Gastrocnemius medialis (tissue), 4 donors: ENCODE results near the gene PRSS56. TPM values are rescaled to one million over a fixed set of nuclear protein-coding genes. Genes with fewer than 3 reads are reported as not detected.

Experiments
- ATAC-seq, 2 donors: fragments of 150-250 bp; one replicate each; pipeline ENCODE4 v1.9.1; 2016
- DNase-seq, 2 donors: peaks; one replicate each; pipeline ENCODE4 v3.0.0-alpha.2; 2019
- H3K27ac ChIP-seq, 4 donors: fragments of 200-600 bp; sonication (generic); 1 replicate in 1 of 4; 2 replicates in 3 of 4; pipeline ENCODE4 v1.5.1; 2016 to 2018; ENCODE audit warnings: mild to moderate bottlenecking in 2 of 4, moderate library complexity in 1 of 4
- H3K27me3 ChIP-seq, 3 donors: fragments of 200-600 bp; sonication (generic) in 2 of 3; 1 replicate in 1 of 3; 2 replicates in 2 of 3; pipeline versions ENCODE4 v1.5.1 to v1.6.0; 2016 to 2019; ENCODE audit warnings: mild to moderate bottlenecking in 1 of 3, moderate library complexity in 1 of 3
- H3K36me3 ChIP-seq, 2 donors: fragments of 200-600 bp; sonication (generic) in 1 of 2; one replicate each; pipeline ENCODE4 v1.5.1; 2017 to 2018
- H3K4me1 ChIP-seq, 2 donors: fragments of 200-600 bp; sonication (generic) in 1 of 2; one replicate each; pipeline ENCODE4 v1.5.1; 2016 to 2017; ENCODE audit warnings: mild to moderate bottlenecking in 2 of 2
- H3K4me3 ChIP-seq, 4 donors: fragments of 200-600 bp; sonication (generic) in 3 of 4; 1 replicate in 1 of 4; 2 replicates in 3 of 4; pipeline ENCODE4 v1.5.1; 2016 to 2019; ENCODE audit warnings: mild to moderate bottlenecking in 2 of 4
- H3K9me3 ChIP-seq, 3 donors: fragments of 200-600 bp; sonication (generic) in 2 of 3; 1 replicate in 1 of 3; 2 replicates in 2 of 3; pipeline ENCODE4 v1.5.1; 2016 to 2019
- CTCF ChIP-seq, 5 experiments: fragments of 450-650 bp in 3 of 5; fragments of 200-600 bp in 2 of 5; sonication (generic) in 2 of 5; IDR thresholded peaks in 4 of 5; conservative IDR thresholded peaks in 1 of 5; 1 replicate in 4 of 5; 2 replicates in 1 of 5; pipeline ENCODE4 v1.5.1; 2016 to 2019; ENCODE audit warnings: antibody characterized with exemption in 5 of 5, mild to moderate bottlenecking in 3 of 5, moderate library complexity in 3 of 5
- POLR2A ChIP-seq, 2 donors: fragments of 450-650 bp; IDR thresholded peaks; one replicate each; pipeline ENCODE4 v1.6.1; 2017; ENCODE audit warnings: antibody characterized with exemption in 2 of 2, mild to moderate bottlenecking in 2 of 2, moderate library complexity in 2 of 2
- in situ Hi-C, 4 donors: fragments of 200-750 bp; cut with MboI; loops; one replicate each; pipeline versions ENCODE4 v1.15.0 to v1.8.0; 2017; ENCODE audit warnings: low sequenced_read_pairs in 4 of 4
- intact Hi-C: fragments of 100-400 bp; cut with DNase I; formaldehyde crosslinking; loops from one replicate; pipeline ENCODE4 v1.15.1; 2023; ENCODE audit warnings: low total_unique reads
- total RNA-seq, 4 donors: library from RNA; depleted of rRNA; stranded (reverse); fragments of >200 nt; gene quantifications; one replicate each; pipeline versions ENCODE4 v1.1.0 to v1.2.3, GENCODE V29; 2016

The PRSS56 gene
- total RNA-seq, 4 donors from 2014 or later = 1.0 to 3.2 (median 2.2) TPM

- no peaks in the 10 kb centered on the region for H3K36me3 ChIP-seq
- no peaks in the 10 kb centered on the region for H3K4me1 ChIP-seq
- H3K4me3 ChIP-seq = no peak overlapping the region
- ATAC-seq (no peak), DNase-seq (no peak)
- H3K27me3 ChIP-seq = peaks cover 23 to 32% (median 28%) of the 10 kb centered on the region in 3 donors
- intact Hi-C loops = no loop called here
- in situ Hi-C loops = no loop called here
- TF ChIP-seq CTCF (IDR thresholded peaks at IDR 0.05 in 4 of 5, conservative IDR thresholded peaks at IDR 0.05 in 1 of 5) = no peak
- no peak for TF ChIP-seq POLR2A (IDR thresholded peaks at IDR 0.05)
- H3K27ac ChIP-seq = no peak overlapping the region
- no peaks in the 10 kb centered on the region for H3K9me3 ChIP-seq
Observed at GRCh38 chr2:232481322-232482140, 38.7 kb upstream of the PRSS56 start.

GRCh38 chr2:232482301-232483238 lies 37.6 kb upstream of the PRSS56 start:
- H3K27me3 ChIP-seq = peaks cover 31 to 42% (median 37%) of the 10 kb centered on the region in 3 donors
- no peak for ATAC-seq
- DNase-seq = no peak
- no peaks in the 10 kb centered on the region for H3K36me3 ChIP-seq
- no peaks in the 10 kb centered on the region for H3K9me3 ChIP-seq
- TF ChIP-seq POLR2A (IDR thresholded peaks at IDR 0.05) (no peak), CTCF (IDR thresholded peaks at IDR 0.05 in 4 of 5, conservative IDR thresholded peaks at IDR 0.05 in 1 of 5) (no peak)
- H3K27ac ChIP-seq = no peak overlapping the region
- in situ Hi-C loops = no loop called here
- H3K4me1 ChIP-seq = no peaks in the 10 kb centered on the region
- intact Hi-C loops = no loop called here
- H3K4me3 ChIP-seq = no peak overlapping the region

GRCh38 chr2:232483311-232483922 lies 36.8 kb upstream of the PRSS56 start:
- no peak for ATAC-seq
- Histone ChIP-seq H3K27ac (no peak overlapping the region), H3K4me3 (no peak overlapping the region), H3K36me3 (no peaks in the 10 kb centered on the region), H3K4me1 (no peaks in the 10 kb centered on the region), H3K27me3 (peaks cover 31 to 42% (median 41%) of the 10 kb centered on the region in 3 donors), H3K9me3 (no peaks in the 10 kb centered on the region)
- DNase-seq = no peak
- intact Hi-C loops (no loop called here), in situ Hi-C loops (no loop called here)
- TF ChIP-seq CTCF (IDR thresholded peaks at IDR 0.05 in 4 of 5, conservative IDR thresholded peaks at IDR 0.05 in 1 of 5) = no peak
- no peak for TF ChIP-seq POLR2A (IDR thresholded peaks at IDR 0.05)

- H3K9me3 ChIP-seq = no peaks in the 10 kb centered on the region
- no peaks in the 10 kb centered on the region for H3K4me1 ChIP-seq
- TF ChIP-seq POLR2A (IDR thresholded peaks at IDR 0.05) (no peak), CTCF (IDR thresholded peaks at IDR 0.05 in 4 of 5, conservative IDR thresholded peaks at IDR 0.05 in 1 of 5) (no peak)
- no peaks in the 10 kb centered on the region for H3K36me3 ChIP-seq
- peaks cover 31 to 42% (median 41%) of the 10 kb centered on the region in 3 donors for H3K27me3 ChIP-seq
- intact Hi-C loops (no loop called here), in situ Hi-C loops (no loop called here)
- ATAC-seq (no peak), DNase-seq (no peak)
- H3K4me3 ChIP-seq = no peak overlapping the region
- no peak overlapping the region for H3K27ac ChIP-seq
Observed at GRCh38 chr2:232483923-232484627, 36.1 kb upstream of the PRSS56 start.
